GM06990 (cell line): Measurements from ENCODE around the gene APBB1.

Source experiments
- DNase-seq: peaks from one replicate; pipeline ENCODE4 v3.0.0-alpha.2; 2011; ENCODE audit not compliant: insufficient read length; ENCODE audit errors: extremely low read depth
- H3K27me3 ChIP-seq: replicated peaks from 2 replicates; pipeline ENCODE4 v1.6.0; 2011; ENCODE audit warnings: low read length; ENCODE audit not compliant: control insufficient read depth, insufficient read depth
- H3K36me3 ChIP-seq: 2 replicates; pipeline ENCODE4 v1.5.1; 2011; ENCODE audit warnings: low read length; ENCODE audit not compliant: control insufficient read depth, insufficient read depth
- H3K4me3 ChIP-seq: replicated peaks from 2 replicates; pipeline ENCODE4 v1.5.1; 2011; ENCODE audit warnings: low read depth, mild to moderate bottlenecking, control low read depth, low read length
- CTCF ChIP-seq: IDR thresholded peaks from 2 replicates; pipeline ENCODE4 v1.5.1; 2011; ENCODE audit warnings: low read length, control low read depth, mild to moderate bottlenecking, inconsistent platforms; ENCODE audit not compliant: insufficient read depth, poor library complexity, severe bottlenecking

Gene APBB1

DNA sequence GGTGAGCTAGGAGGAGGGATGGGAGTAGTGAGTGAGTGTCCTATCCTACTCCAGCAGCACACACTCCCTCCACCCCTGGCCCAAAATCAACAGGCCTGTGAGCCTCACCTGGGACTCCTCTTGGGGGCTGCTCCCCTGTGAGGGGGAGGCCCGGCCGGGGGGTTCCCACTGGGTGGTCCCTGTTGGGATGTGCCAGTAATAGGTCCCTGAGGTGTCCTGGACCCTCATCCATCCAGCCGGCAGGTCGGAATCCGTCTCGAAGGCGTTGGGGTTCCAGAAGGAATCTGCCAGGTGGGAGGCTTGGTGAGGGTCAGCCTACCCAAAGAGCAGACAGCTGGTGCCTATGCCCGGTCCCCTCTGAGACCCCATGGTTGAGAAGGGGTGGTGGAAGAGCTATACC lies 15.4 kb downstream of the APBB1 start:
- no peak for TF ChIP-seq CTCF

GRCh38 chr11:6402561-6402981 lies 16.3 kb downstream of the APBB1 start:
- no peak for TF ChIP-seq CTCF
- DNase-seq = peak; percentile 68
- Histone ChIP-seq H3K36me3 (no peaks in the 10 kb centered on the region), H3K27me3 (no peaks in the 10 kb centered on the region), H3K4me3 (no peak overlapping the region)

More for the DNA sequence above, 15.4 kb downstream of the APBB1 start:
- DNase-seq = no peak
- no peaks in the 10 kb centered on the region for H3K27me3 ChIP-seq
- no peak overlapping the region for H3K4me3 ChIP-seq
- no peaks in the 10 kb centered on the region for H3K36me3 ChIP-seq

- no peak for DNase-seq
- H3K4me3 ChIP-seq = no peak overlapping the region
- TF ChIP-seq CTCF = no peak
- H3K36me3 ChIP-seq = no peaks in the 10 kb centered on the region
- no peaks in the 10 kb centered on the region for H3K27me3 ChIP-seq
Observed at GRCh38 chr11:6402061-6402470, 16.8 kb downstream of the APBB1 start.

DNA sequence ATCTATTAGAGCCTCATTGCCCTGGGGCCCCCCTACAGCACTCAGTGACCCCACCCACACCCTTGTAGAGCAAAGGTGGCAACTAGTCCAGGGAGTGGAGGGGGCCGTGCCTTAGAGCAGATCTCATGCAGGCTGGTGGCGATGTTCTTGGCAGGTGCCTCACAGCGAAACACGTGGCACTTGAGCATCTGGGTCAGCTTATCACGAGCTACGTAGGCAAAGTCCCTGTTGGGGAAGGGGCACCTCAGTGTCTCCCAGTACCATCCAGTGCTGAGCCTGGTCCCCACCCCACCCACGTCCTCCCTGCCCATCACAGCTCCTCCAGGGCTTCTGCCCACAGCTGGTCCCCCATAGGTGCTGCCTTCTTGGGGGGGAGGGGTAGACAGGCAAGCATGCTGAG lies 17.4 kb downstream of the APBB1 start:
- Histone ChIP-seq H3K27me3 (no peaks in the 10 kb centered on the region), H3K36me3 (no peaks in the 10 kb centered on the region), H3K4me3 (no peak overlapping the region)
- TF ChIP-seq CTCF = no peak
- DNase-seq = no peak

DNA sequence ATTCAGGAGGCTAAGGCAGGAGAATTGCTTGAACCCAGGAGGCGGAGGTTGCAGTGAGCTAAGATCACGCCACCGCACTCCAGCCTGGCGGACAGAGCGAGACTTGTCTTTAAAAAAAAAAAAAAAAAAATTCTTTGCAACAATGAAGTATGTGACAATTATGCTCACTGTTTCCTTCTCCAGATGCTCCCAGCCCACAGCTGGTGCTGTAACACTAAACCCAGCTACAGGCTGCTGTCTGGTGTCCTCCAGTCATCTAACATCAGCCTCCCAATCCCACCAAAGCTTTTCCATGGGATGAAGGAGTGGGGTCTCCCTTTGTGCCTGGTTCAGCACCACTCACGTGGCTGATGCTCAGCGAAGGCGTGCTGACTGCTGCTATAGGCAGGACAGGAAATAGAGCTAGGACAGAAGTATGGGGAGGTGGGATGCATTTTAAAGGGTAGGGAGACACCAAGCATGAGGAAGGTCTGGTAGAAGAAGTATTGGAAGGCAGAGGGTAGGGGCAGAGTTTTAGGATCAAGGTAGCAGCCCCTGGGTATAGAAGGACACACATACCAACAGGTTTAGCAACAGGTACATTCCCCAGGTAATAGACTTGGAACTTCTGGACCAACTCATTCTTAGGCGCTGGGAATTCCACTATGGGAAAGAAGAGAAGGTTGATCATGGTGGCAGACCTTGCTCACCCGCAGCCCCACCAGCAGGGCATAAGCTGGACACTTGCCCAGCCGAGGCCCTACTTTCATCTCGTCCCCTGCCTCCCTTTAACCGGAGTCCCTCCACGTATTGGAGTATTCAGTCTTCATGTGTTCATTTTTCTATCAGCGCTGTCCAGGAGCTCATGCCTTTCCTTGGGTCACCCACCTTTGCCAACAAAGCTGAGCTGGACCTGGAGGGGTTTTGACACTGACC lies 18.2 kb downstream of the APBB1 start:
- H3K4me3 ChIP-seq = no peak overlapping the region
- DNase-seq = no peak
- no peaks in the 10 kb centered on the region for H3K27me3 ChIP-seq
- TF ChIP-seq CTCF = no peak
- H3K36me3 ChIP-seq = no peaks in the 10 kb centered on the region
